HepG2 (cell line): ENCODE data around the gene BEST2. TPM values are rescaled to one million over a fixed set of nuclear protein-coding genes. Genes with fewer than 3 reads are reported as not detected.

Experiments used
- AKAP8 ChIP-seq: sonication (generic); formaldehyde crosslinking; IDR thresholded peaks from 2 replicates; pipeline ENCODE4 v1.5.1; 2020; ENCODE audit warnings: mild to moderate bottlenecking, missing genetic modification reagents
- BCL6 ChIP-seq: IDR thresholded peaks from 2 replicates; pipeline ENCODE4 v1.6.1; 2016; ENCODE audit warnings: missing genetic modification reagents, missing compliant biosample characterization
- CEBPB ChIP-seq: IDR thresholded peaks from 2 replicates; pipeline ENCODE4 v1.6.1; 2011; ENCODE audit warnings: low read depth, low read length, improper control_type of control experiment, borderline replicate concordance
- KLF11 ChIP-seq: IDR thresholded peaks from 2 replicates; pipeline ENCODE4 v1.6.1; 2016; ENCODE audit warnings: missing compliant biosample characterization
- MTF2 ChIP-seq: sonication (generic); formaldehyde crosslinking; IDR thresholded peaks from 2 replicates; pipeline ENCODE4 v1.5.0; 2020; ENCODE audit warnings: missing genetic modification reagents, borderline replicate concordance
- RFXANK ChIP-seq: IDR thresholded peaks from 2 replicates; pipeline ENCODE4 v1.6.1; 2016
- XBP1 ChIP-seq: sonication (generic); formaldehyde crosslinking; IDR thresholded peaks from 2 replicates; pipeline ENCODE4 v1.5.0; 2020; ENCODE audit warnings: missing genetic modification reagents
- ZNF263 ChIP-seq: sonication (generic); formaldehyde crosslinking; IDR thresholded peaks from 2 replicates; pipeline ENCODE4 v1.4.0; 2020; ENCODE audit warnings: missing genetic modification reagents
- ZNF326 ChIP-seq: sonication (generic); formaldehyde crosslinking; IDR thresholded peaks from 2 replicates; pipeline ENCODE4 v1.4.0; 2020; ENCODE audit warnings: missing genetic modification reagents, borderline replicate concordance
- ZNF570 ChIP-seq: sonication (generic); formaldehyde crosslinking; IDR thresholded peaks from 2 replicates; pipeline ENCODE4 v1.4.0; 2020; ENCODE audit warnings: mild to moderate bottlenecking, missing genetic modification reagents, borderline replicate concordance
- ZNF598 ChIP-seq: sonication (generic); formaldehyde crosslinking; IDR thresholded peaks from 2 replicates; pipeline ENCODE4 v1.5.1; 2020; ENCODE audit warnings: mild to moderate bottlenecking, missing genetic modification reagents, borderline replicate concordance
- ZNF737 ChIP-seq: sonication (generic); formaldehyde crosslinking; IDR thresholded peaks from 2 replicates; pipeline ENCODE4 v1.5.0; 2020; ENCODE audit warnings: missing genetic modification reagents, mild to moderate bottlenecking, borderline replicate concordance
- ZNF792 ChIP-seq: IDR thresholded peaks from 2 replicates; pipeline ENCODE4 v1.6.1; 2016
- polyA plus RNA-seq, 8 experiments: library from polyadenylated mRNA; depleted of rRNA in 3 of 8; stranded (reverse) in 7 of 8; unstranded in 1 of 8; fragments of >200 nt; fragmentation: Illumina TruSeq in 4 of 8; extraction: Trizol in 4 of 8; gene quantifications; 2 replicates each; pipeline versions ENCODE4 v1.2.1 to v1.2.3, GENCODE V29; 2011 to 2016; ENCODE audit warnings: low read depth in 4 of 8, missing spikeins in 1 of 8, mixed read lengths in 1 of 8; ENCODE audit not compliant: insufficient read depth in 1 of 8
- total RNA-seq, 5 experiments: library from RNA; depleted of rRNA; stranded (reverse); fragments of >200 nt; fragmentation: Illumina TruSeq; extraction: Trizol; gene quantifications; 2 replicates each; pipeline ENCODE4 v1.2.3, GENCODE V29; 2016; ENCODE audit warnings: low read depth in 1 of 5
- TF ChIP-seq, protein P1 (sequence below): sonication (generic); formaldehyde crosslinking; IDR thresholded peaks from 2 replicates; pipeline ENCODE4 v1.4.0; 2020; ENCODE audit warnings: mild to moderate bottlenecking, missing genetic modification reagents, borderline replicate concordance
- TF ChIP-seq, protein P2 (sequence below): sonication (generic); formaldehyde crosslinking; IDR thresholded peaks from 2 replicates; pipeline ENCODE4 v1.5.0; 2020; ENCODE audit warnings: mild to moderate bottlenecking, missing genetic modification reagents
- TF ChIP-seq, protein P3 (sequence below): sonication (generic); formaldehyde crosslinking; IDR thresholded peaks from 2 replicates; pipeline ENCODE4 v1.5.1; 2020; ENCODE audit warnings: mild to moderate bottlenecking, missing genetic modification reagents
- TF ChIP-seq, protein P4 (sequence below): sonication (generic); formaldehyde crosslinking; IDR thresholded peaks from 2 replicates; pipeline ENCODE4 v1.4.0; 2020; ENCODE audit warnings: mild to moderate bottlenecking, missing genetic modification reagents
- TF ChIP-seq, protein P5 (sequence below): sonication (generic); formaldehyde crosslinking; IDR thresholded peaks from 2 replicates; pipeline ENCODE4 v1.4.0; 2020; ENCODE audit warnings: missing genetic modification reagents

Gene BEST2
- total and polyA plus RNA-seq, 2 of the 13 experiments (the other 11 are each of a cell fraction or from before 2014, with no cell fraction given): not detected

DNA sequence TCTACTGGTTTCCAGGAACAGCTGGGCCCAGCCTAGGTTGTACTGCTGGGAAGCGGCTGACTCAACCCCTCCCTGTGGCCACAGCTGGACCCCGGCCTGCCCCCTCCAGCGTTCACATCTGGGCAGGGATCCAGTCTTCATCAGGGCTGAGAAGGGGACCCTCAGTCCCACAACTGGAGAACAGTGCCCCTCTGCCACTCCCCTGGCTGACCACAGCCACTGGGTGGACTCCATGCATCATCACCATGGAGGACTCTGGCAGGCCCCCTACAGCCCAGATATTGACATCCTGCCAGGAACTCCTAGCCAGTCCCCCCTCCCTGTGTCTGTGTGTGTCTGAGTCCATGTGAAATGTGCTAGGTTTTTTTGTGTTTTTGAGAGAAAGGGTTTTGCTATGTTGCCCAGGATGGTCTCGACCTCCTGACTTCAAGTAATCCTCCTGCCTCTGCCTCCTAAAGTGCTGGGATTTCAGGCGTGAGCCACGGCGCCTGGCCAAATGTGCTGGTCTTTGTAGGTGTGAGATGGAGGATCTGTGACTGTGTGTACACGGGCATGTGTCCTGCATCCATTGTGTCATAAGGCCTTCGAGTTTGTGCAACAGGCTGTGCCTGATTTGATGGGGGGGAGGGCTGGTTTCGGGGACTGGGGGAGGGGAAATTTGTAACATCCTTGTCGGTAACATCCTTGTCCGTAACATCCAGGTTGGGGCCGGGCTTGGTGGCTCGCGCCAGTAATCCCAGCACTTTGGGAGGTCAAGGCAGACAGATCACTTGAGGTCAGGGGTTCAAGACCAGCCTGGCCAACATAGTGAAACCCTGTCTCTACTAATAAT lies 27.8 kb downstream of the BEST2 start (continued):
- TF ChIP-seq, protein P1, sequence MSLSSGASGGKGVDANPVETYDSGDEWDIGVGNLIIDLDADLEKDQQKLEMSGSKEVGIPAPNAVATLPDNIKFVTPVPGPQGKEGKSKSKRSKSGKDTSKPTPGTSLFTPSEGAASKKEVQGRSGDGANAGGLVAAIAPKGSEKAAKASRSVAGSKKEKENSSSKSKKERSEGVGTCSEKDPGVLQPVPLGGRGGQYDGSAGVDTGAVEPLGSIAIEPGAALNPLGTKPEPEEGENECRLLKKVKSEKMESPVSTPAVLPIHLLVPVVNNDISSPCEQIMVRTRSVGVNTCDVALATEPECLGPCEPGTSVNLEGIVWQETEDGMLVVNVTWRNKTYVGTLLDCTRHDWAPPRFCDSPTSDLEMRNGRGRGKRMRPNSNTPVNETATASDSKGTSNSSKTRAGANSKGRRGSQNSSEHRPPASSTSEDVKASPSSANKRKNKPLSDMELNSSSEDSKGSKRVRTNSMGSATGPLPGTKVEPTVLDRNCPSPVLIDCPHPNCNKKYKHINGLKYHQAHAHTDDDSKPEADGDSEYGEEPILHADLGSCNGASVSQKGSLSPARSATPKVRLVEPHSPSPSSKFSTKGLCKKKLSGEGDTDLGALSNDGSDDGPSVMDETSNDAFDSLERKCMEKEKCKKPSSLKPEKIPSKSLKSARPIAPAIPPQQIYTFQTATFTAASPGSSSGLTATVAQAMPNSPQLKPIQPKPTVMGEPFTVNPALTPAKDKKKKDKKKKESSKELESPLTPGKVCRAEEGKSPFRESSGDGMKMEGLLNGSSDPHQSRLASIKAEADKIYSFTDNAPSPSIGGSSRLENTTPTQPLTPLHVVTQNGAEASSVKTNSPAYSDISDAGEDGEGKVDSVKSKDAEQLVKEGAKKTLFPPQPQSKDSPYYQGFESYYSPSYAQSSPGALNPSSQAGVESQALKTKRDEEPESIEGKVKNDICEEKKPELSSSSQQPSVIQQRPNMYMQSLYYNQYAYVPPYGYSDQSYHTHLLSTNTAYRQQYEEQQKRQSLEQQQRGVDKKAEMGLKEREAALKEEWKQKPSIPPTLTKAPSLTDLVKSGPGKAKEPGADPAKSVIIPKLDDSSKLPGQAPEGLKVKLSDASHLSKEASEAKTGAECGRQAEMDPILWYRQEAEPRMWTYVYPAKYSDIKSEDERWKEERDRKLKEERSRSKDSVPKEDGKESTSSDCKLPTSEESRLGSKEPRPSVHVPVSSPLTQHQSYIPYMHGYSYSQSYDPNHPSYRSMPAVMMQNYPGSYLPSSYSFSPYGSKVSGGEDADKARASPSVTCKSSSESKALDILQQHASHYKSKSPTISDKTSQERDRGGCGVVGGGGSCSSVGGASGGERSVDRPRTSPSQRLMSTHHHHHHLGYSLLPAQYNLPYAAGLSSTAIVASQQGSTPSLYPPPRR (CRISPR knock-in tag): no peak
- TF ChIP-seq, protein P2, sequence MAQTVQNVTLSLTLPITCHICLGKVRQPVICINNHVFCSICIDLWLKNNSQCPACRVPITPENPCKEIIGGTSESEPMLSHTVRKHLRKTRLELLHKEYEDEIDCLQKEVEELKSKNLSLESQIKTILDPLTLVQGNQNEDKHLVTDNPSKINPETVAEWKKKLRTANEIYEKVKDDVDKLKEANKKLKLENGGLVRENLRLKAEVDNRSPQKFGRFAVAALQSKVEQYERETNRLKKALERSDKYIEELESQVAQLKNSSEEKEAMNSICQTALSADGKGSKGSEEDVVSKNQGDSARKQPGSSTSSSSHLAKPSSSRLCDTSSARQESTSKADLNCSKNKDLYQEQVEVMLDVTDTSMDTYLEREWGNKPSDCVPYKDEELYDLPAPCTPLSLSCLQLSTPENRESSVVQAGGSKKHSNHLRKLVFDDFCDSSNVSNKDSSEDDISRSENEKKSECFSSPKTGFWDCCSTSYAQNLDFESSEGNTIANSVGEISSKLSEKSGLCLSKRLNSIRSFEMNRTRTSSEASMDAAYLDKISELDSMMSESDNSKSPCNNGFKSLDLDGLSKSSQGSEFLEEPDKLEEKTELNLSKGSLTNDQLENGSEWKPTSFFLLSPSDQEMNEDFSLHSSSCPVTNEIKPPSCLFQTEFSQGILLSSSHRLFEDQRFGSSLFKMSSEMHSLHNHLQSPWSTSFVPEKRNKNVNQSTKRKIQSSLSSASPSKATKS: no peak
- TF ChIP-seq, protein P3, sequence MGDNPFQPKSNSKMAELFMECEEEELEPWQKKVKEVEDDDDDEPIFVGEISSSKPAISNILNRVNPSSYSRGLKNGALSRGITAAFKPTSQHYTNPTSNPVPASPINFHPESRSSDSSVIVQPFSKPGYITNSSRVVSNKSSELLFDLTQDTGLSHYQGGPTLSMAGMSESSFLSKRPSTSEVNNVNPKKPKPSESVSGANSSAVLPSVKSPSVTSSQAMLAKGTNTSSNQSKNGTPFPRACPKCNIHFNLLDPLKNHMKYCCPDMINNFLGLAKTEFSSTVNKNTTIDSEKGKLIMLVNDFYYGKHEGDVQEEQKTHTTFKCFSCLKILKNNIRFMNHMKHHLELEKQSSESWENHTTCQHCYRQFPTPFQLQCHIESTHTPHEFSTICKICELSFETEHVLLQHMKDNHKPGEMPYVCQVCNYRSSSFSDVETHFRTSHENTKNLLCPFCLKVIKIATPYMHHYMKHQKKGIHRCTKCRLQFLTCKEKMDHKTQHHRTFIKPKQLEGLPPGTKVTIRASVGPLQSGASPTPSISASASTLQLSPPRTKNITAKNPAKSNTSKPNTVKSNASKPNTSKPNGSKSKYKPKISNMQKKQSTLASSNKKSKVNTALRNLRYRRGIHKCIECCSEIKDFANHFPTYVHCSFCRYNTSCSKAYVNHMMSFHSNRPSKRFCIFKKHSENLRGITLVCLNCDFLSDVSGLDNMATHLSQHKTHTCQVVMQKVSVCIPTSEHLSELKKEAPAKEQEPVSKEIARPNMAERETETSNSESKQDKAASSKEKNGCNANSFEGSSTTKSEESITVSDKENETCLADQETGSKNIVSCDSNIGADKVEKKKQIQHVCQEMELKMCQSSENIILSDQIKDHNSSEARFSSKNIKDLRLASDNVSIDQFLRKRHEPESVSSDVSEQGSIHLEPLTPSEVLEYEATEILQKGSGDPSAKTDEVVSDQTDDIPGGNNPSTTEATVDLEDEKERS: no peak
- peak; percentile 78 for TF ChIP-seq ZNF263
- TF ChIP-seq BCL6 (CRISPR knock-in tag): peak; percentile 32; the same call in 1 of the 2 replicates
- TF ChIP-seq ZNF598: 0 out of 2 replicates have a peak, but pooled peaks have one; percentile 28
- TF ChIP-seq RFXANK (CRISPR knock-in tag): no peak
- no peak for TF ChIP-seq ZNF792 (CRISPR knock-in tag)
- TF ChIP-seq, protein P4, sequence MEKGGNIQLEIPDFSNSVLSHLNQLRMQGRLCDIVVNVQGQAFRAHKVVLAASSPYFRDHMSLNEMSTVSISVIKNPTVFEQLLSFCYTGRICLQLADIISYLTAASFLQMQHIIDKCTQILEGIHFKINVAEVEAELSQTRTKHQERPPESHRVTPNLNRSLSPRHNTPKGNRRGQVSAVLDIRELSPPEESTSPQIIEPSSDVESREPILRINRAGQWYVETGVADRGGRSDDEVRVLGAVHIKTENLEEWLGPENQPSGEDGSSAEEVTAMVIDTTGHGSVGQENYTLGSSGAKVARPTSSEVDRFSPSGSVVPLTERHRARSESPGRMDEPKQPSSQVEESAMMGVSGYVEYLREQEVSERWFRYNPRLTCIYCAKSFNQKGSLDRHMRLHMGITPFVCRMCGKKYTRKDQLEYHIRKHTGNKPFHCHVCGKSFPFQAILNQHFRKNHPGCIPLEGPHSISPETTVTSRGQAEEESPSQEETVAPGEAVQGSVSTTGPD (CRISPR knock-in tag): no peak
- no peak for TF ChIP-seq MTF2
- TF ChIP-seq XBP1 (CRISPR knock-in tag): no peak
- no peak for TF ChIP-seq KLF11 (CRISPR knock-in tag)
- TF ChIP-seq AKAP8 (CRISPR knock-in tag): no peak
- no peak for TF ChIP-seq ZNF737 (CRISPR knock-in tag)
- no peak for TF ChIP-seq ZNF570 (CRISPR knock-in tag)
- no peak for TF ChIP-seq ZNF326
- TF ChIP-seq CEBPB: peak; percentile 41; the same call in 1 of the 2 replicates
- TF ChIP-seq, protein P5, sequence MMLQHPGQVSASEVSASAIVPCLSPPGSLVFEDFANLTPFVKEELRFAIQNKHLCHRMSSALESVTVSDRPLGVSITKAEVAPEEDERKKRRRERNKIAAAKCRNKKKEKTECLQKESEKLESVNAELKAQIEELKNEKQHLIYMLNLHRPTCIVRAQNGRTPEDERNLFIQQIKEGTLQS (CRISPR knock-in tag): no peak
